H9 (cell line): ENCODE measurements around the gene RACGAP1. TPM values are rescaled to one million over a fixed set of nuclear protein-coding genes. Genes with fewer than 3 reads are reported as not detected.

Experiments used
- DNase-seq: peaks from one replicate; pipeline ENCODE4 v3.0.0-alpha.2; 2017
- H2AFZ ChIP-seq: one replicate; pipeline ENCODE4 v1.6.1; 2013; ENCODE audit warnings: mild to moderate bottlenecking, low read length, control low read depth, moderate library complexity
- H2AK5ac ChIP-seq: 2 replicates; pipeline ENCODE4 v1.6.1; 2013; ENCODE audit warnings: low read length, control low read depth, mixed read lengths; ENCODE audit not compliant: insufficient read length
- H2BK120ac ChIP-seq: one replicate; pipeline ENCODE4 v1.6.1; 2013; ENCODE audit warnings: low read depth, mild to moderate bottlenecking, low read length, control low read depth, inconsistent platforms; ENCODE audit not compliant: poor library complexity, severe bottlenecking
- H2BK12ac ChIP-seq: 2 replicates; pipeline ENCODE4 v1.6.1; 2013; ENCODE audit warnings: low read length, control low read depth, mixed read lengths, low read depth; ENCODE audit not compliant: insufficient read length
- H2BK15ac ChIP-seq: 2 replicates; pipeline ENCODE4 v1.6.1; 2013; ENCODE audit warnings: low read depth, low read length, control low read depth
- H2BK20ac ChIP-seq: one replicate; pipeline ENCODE4 v1.6.1; 2013; ENCODE audit warnings: low read depth, mild to moderate bottlenecking, low read length, control low read depth, inconsistent platforms; ENCODE audit not compliant: poor library complexity, severe bottlenecking
- H2BK5ac ChIP-seq: 2 replicates; pipeline ENCODE4 v1.6.1; 2013; ENCODE audit warnings: low read length, control low read depth, mixed read lengths; ENCODE audit not compliant: insufficient read length
- H3K14ac ChIP-seq: 2 replicates; pipeline ENCODE4 v1.6.1; 2013; ENCODE audit warnings: low read length, control low read depth; ENCODE audit not compliant: insufficient read depth
- H3K18ac ChIP-seq: 2 replicates; pipeline ENCODE4 v1.6.1; 2013; ENCODE audit warnings: low read depth, mild to moderate bottlenecking, mixed read lengths, low read length, control low read depth; ENCODE audit not compliant: insufficient read length
- H3K23ac ChIP-seq: 2 replicates; pipeline ENCODE4 v1.6.1; 2013; ENCODE audit warnings: low read length, control low read depth, mixed read lengths, low read depth; ENCODE audit not compliant: insufficient read length
- H3K23me2 ChIP-seq: 2 replicates; pipeline ENCODE4 v1.6.1; 2013; ENCODE audit warnings: low read depth, mild to moderate bottlenecking, mixed read lengths, low read length, control low read depth; ENCODE audit not compliant: insufficient read length, poor library complexity, severe bottlenecking
- H3K27ac ChIP-seq: 2 replicates; pipeline ENCODE4 v1.5.1; 2013; ENCODE audit warnings: low read length, control low read depth, mixed read lengths, low read depth; ENCODE audit not compliant: insufficient read length
- H3K27me3 ChIP-seq: 2 replicates; pipeline ENCODE4 v1.6.1; 2013; ENCODE audit warnings: low read length, control low read depth, inconsistent platforms; ENCODE audit not compliant: insufficient read depth
- H3K4ac ChIP-seq: 2 replicates; pipeline ENCODE4 v1.6.1; 2013; ENCODE audit warnings: low read depth, mild to moderate bottlenecking, control low read depth, inconsistent platforms, low read length, moderate library complexity
- H3K4me1 ChIP-seq: 2 replicates; pipeline ENCODE4 v1.6.1; 2013; ENCODE audit warnings: low read length, control low read depth, inconsistent platforms; ENCODE audit not compliant: insufficient read depth
- H3K4me2 ChIP-seq: 2 replicates; pipeline ENCODE4 v1.6.1; 2013; ENCODE audit warnings: low read length, control low read depth, mixed read lengths; ENCODE audit not compliant: insufficient read length, insufficient read depth
- H3K56ac ChIP-seq: 2 replicates; pipeline ENCODE4 v1.6.1; 2013; ENCODE audit warnings: low read depth, mild to moderate bottlenecking, mixed read lengths, low read length, control low read depth; ENCODE audit not compliant: insufficient read length
- H3K79me1 ChIP-seq: 2 replicates; pipeline ENCODE4 v1.6.1; 2013; ENCODE audit warnings: low read depth, mild to moderate bottlenecking, moderate library complexity, low read length, control low read depth, inconsistent platforms; ENCODE audit not compliant: insufficient read depth, poor library complexity, severe bottlenecking
- H3K79me2 ChIP-seq: 2 replicates; pipeline ENCODE4 v1.6.1; 2013; ENCODE audit warnings: low read length, control low read depth, inconsistent platforms; ENCODE audit not compliant: insufficient read depth
- H3K9ac ChIP-seq: 2 replicates; pipeline ENCODE4 v1.6.1; 2013; ENCODE audit warnings: low read length, control low read depth, mixed read lengths; ENCODE audit not compliant: insufficient read length; ENCODE audit errors: extremely low read depth
- H3K9me3 ChIP-seq: one replicate; pipeline ENCODE4 v1.6.1; 2013; ENCODE audit warnings: low read depth, low read length, inconsistent platforms; ENCODE audit not compliant: control insufficient read depth
- H3T11ph ChIP-seq: one replicate; pipeline ENCODE4 v1.6.1; 2013; ENCODE audit warnings: mild to moderate bottlenecking, low read length, control low read depth, inconsistent platforms
- H4K20me1 ChIP-seq: one replicate; pipeline ENCODE4 v1.6.1; 2013; ENCODE audit not compliant: control insufficient read depth, insufficient read length, insufficient read depth
- H4K5ac ChIP-seq: 2 replicates; pipeline ENCODE4 v1.6.1; 2013; ENCODE audit warnings: low read depth, mild to moderate bottlenecking, mixed read lengths, low read length, control low read depth; ENCODE audit not compliant: insufficient read length
- H4K8ac ChIP-seq: replicated peaks from 2 replicates; pipeline ENCODE4 v1.6.1; 2013; ENCODE audit warnings: low read length, control low read depth, mixed read lengths, low read depth; ENCODE audit not compliant: insufficient read length
- H4K91ac ChIP-seq: 2 replicates; pipeline ENCODE4 v1.6.1; 2013; ENCODE audit warnings: low read depth, mild to moderate bottlenecking, moderate library complexity, mixed read lengths, low read length, control low read depth; ENCODE audit not compliant: insufficient read length
- H3K27ac Mint-ChIP-seq, 3 experiments: 2 replicates in 2 of 3; 3 replicates in 1 of 3; pipeline ENCODE4 v1.8.0; 2020 to 2021; ENCODE audit warnings: mixed read lengths in 3 of 3, mild to moderate bottlenecking in 1 of 3, moderate library complexity in 1 of 3
- H3K27me3 Mint-ChIP-seq: 2 replicates; pipeline ENCODE4 v1.8.0; 2021; ENCODE audit warnings: low read depth, mild to moderate bottlenecking, moderate library complexity, mixed read lengths
- H3K36me3 Mint-ChIP-seq, 3 experiments: 2 replicates in 2 of 3; 3 replicates in 1 of 3; pipeline ENCODE4 v1.8.0; 2020 to 2021; ENCODE audit warnings: low read depth in 3 of 3, mixed read lengths in 3 of 3; ENCODE audit not compliant: insufficient read depth in 1 of 3
- H3K4me1 Mint-ChIP-seq, 2 experiments: 2 replicates each; pipeline ENCODE4 v1.8.0; 2020; ENCODE audit warnings: mixed read lengths in 2 of 2
- H3K4me3 Mint-ChIP-seq, 2 experiments: 2 replicates in 1 of 2; 3 replicates in 1 of 2; pipeline ENCODE4 v1.8.0; 2020 to 2021; ENCODE audit warnings: mild to moderate bottlenecking in 2 of 2, mixed read lengths in 2 of 2, moderate library complexity in 1 of 2
- H3K9me3 Mint-ChIP-seq, 2 experiments: 2 replicates in 1 of 2; 3 replicates in 1 of 2; pipeline ENCODE4 v1.8.0; 2020; ENCODE audit warnings: mild to moderate bottlenecking in 2 of 2, mixed read lengths in 2 of 2, moderate library complexity in 1 of 2
- WGBS: extraction: QIAGEN DNeasy Blood & Tissue Kit; methylation state at CpG from one replicate; pipeline ENCODE4 v1.1.7; 2013; ENCODE audit warnings: missing lambda C conversion rate, low lambda C conversion rate, mixed read lengths; ENCODE audit not compliant: insufficient read length; ENCODE audit errors: extremely low coverage; 5-methylcytosine and 5-hydroxymethylcytosine counted together
- total RNA-seq: library from RNA; stranded (reverse); gene quantifications from 2 replicates; pipeline ENCODE4 v1.2.1, GENCODE V29; 2021
- TF ChIP-seq, protein P1 (sequence below): fragments of 200-600 bp; sonication (generic); conservative IDR thresholded peaks from 3 replicates; pipeline ENCODE4 v1.8.0; 2021; ENCODE audit warnings: antibody characterized with exemption, mild to moderate bottlenecking

Gene RACGAP1
- total RNA-seq, 1 experiment from 2014 or later: 64.8 TPM

GRCh38 chr12:50058743-50059312 is 33.5 kb upstream of the RACGAP1 start:
- H3K9me3 Mint-ChIP-seq: peaks cover 0 to 2% of the 10 kb centered on the region in 2 experiments; a peak in 1 of 5 replicates
- peak overlapping the region; percentile 52 to 75; a peak in 4 of 5 replicates for H3K4me3 Mint-ChIP-seq
- DNase-seq: no peak
- peaks cover 92% of the 10 kb centered on the region for H3K27me3 Mint-ChIP-seq
- Histone ChIP-seq H4K8ac (no peak overlapping the region), H3K79me2 (no peaks in the 10 kb centered on the region), H2AK5ac (no peak overlapping the region), H3K79me1 (no peaks in the 10 kb centered on the region), H3K56ac (no peak overlapping the region), H3K9me3 (no peaks in the 10 kb centered on the region), H2AFZ (no peak overlapping the region), H3K14ac (no peak overlapping the region), H4K20me1 (no peaks in the 10 kb centered on the region), H3K27ac (no peak overlapping the region), H4K5ac (no peak overlapping the region), H3K23ac (no peak overlapping the region), H3K18ac (no peak overlapping the region), H2BK20ac (no peak overlapping the region), H3K4ac (no peak overlapping the region), H2BK120ac (no peak overlapping the region), H3K9ac (no peak overlapping the region), H3K27me3 (peaks cover 35% of the 10 kb centered on the region; the same call in 1 of the 2 replicates), H2BK12ac (no peak overlapping the region), H3T11ph (no peak overlapping the region), H3K4me1 (no peaks in the 10 kb centered on the region), H3K4me2 (no peak overlapping the region), H2BK5ac (no peak overlapping the region), H2BK15ac (no peak overlapping the region), H4K91ac (no peak overlapping the region), H3K23me2 (peaks cover 3% of the 10 kb centered on the region)
- no peak overlapping the region for H3K27ac Mint-ChIP-seq
- WGBS: no CpG with 5 or more reads among the region's 15 CpGs
- TF ChIP-seq, protein P1, sequence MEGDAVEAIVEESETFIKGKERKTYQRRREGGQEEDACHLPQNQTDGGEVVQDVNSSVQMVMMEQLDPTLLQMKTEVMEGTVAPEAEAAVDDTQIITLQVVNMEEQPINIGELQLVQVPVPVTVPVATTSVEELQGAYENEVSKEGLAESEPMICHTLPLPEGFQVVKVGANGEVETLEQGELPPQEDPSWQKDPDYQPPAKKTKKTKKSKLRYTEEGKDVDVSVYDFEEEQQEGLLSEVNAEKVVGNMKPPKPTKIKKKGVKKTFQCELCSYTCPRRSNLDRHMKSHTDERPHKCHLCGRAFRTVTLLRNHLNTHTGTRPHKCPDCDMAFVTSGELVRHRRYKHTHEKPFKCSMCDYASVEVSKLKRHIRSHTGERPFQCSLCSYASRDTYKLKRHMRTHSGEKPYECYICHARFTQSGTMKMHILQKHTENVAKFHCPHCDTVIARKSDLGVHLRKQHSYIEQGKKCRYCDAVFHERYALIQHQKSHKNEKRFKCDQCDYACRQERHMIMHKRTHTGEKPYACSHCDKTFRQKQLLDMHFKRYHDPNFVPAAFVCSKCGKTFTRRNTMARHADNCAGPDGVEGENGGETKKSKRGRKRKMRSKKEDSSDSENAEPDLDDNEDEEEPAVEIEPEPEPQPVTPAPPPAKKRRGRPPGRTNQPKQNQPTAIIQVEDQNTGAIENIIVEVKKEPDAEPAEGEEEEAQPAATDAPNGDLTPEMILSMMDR: no peak
- H3K4me1 Mint-ChIP-seq: peaks cover 16 to 22% of the 10 kb centered on the region in 2 experiments
- H3K36me3 Mint-ChIP-seq: no peaks in the 10 kb centered on the region; a peak in 1 of 7 replicates
